Neural progenitor cell (in vitro differentiated cells): Measurements from ENCODE around the gene GCM1. TPM values are rescaled to one million over a fixed set of nuclear protein-coding genes. Genes with fewer than 3 reads are reported as not detected.

Experiments used
- DNase-seq: peaks from one replicate; pipeline ENCODE4 v3.0.0-alpha.2; 2016; ENCODE audit warnings: low spot score
- H2AFZ ChIP-seq: fragments of 200-600 bp; sonication (generic); replicated peaks from 2 replicates; pipeline ENCODE4 v1.6.1; 2016; ENCODE audit warnings: antibody characterized with exemption
- H3F3A ChIP-seq: fragments of 200-600 bp; sonication (generic); 2 replicates; pipeline ENCODE4 v1.6.1; 2016; ENCODE audit warnings: antibody characterized with exemption, low read depth
- H3K27ac ChIP-seq: fragments of 200-600 bp; sonication (generic); 2 replicates; pipeline ENCODE4 v1.5.1; 2016; ENCODE audit warnings: mild to moderate bottlenecking
- H3K27me3 ChIP-seq: fragments of 200-600 bp; sonication (generic); 2 replicates; pipeline ENCODE4 v1.6.1; 2016; ENCODE audit warnings: mild to moderate bottlenecking, moderate library complexity
- H3K36me3 ChIP-seq: fragments of 200-600 bp; sonication (generic); 2 replicates; pipeline ENCODE4 v1.5.1; 2016
- H3K4me1 ChIP-seq: fragments of 200-600 bp; sonication (generic); 2 replicates; pipeline ENCODE4 v1.6.1; 2016; ENCODE audit warnings: mixed run types
- H3K4me2 ChIP-seq: fragments of 200-600 bp; sonication (generic); 2 replicates; pipeline ENCODE4 v1.6.1; 2016
- H3K4me3 ChIP-seq: fragments of 200-600 bp; sonication (generic); 2 replicates; pipeline ENCODE4 v1.5.1; 2016
- H3K79me2 ChIP-seq: fragments of 200-600 bp; sonication (generic); 2 replicates; pipeline ENCODE4 v1.6.1; 2016; ENCODE audit warnings: low read depth
- H3K9ac ChIP-seq: fragments of 200-600 bp; sonication (generic); 2 replicates; pipeline ENCODE4 v1.6.1; 2016
- H3K9me3 ChIP-seq: fragments of 200-600 bp; sonication (generic); 2 replicates; pipeline ENCODE4 v1.5.1; 2016; ENCODE audit warnings: low read depth
- H4K20me1 ChIP-seq: fragments of 200-600 bp; sonication (generic); 2 replicates; pipeline ENCODE4 v1.6.1; 2016; ENCODE audit warnings: low read depth
- H3K27ac Mint-ChIP-seq: 3 replicates; pipeline ENCODE4 v1.8.0; 2021; ENCODE audit warnings: mixed read lengths
- H3K27me3 Mint-ChIP-seq: 2 replicates; pipeline ENCODE4 v1.8.0; 2022; ENCODE audit warnings: low read depth, mild to moderate bottlenecking, inconsistent platforms, moderate library complexity, mixed read lengths; ENCODE audit not compliant: insufficient read depth
- H3K36me3 Mint-ChIP-seq: 3 replicates; pipeline ENCODE4 v1.8.0; 2021; ENCODE audit warnings: mixed read lengths
- H3K4me1 Mint-ChIP-seq: 3 replicates; pipeline ENCODE4 v1.8.0; 2021; ENCODE audit warnings: mixed read lengths
- H3K4me3 Mint-ChIP-seq: 3 replicates; pipeline ENCODE4 v1.8.0; 2021; ENCODE audit warnings: mild to moderate bottlenecking, moderate library complexity, mixed read lengths
- H3K9me3 Mint-ChIP-seq: 3 replicates; pipeline ENCODE4 v1.8.0; 2020; ENCODE audit warnings: mixed read lengths
- EZH2 ChIP-seq: fragments of 200-600 bp; sonication (generic); IDR thresholded peaks from 2 replicates; pipeline ENCODE4 v1.6.1; 2017; ENCODE audit warnings: antibody characterized with exemption, mild to moderate bottlenecking, moderate library complexity
- EZH2phosphoT487 ChIP-seq: fragments of 200-600 bp; sonication (generic); IDR thresholded peaks from 2 replicates; pipeline ENCODE4 v1.6.1; 2017; ENCODE audit warnings: antibody characterized with exemption
- total RNA-seq: library from RNA; depleted of rRNA; stranded (reverse); fragments of >200 nt; gene quantifications from 2 replicates; pipeline ENCODE4 v1.2.3, GENCODE V29; 2015; ENCODE audit warnings: low replicate concordance
- TF ChIP-seq, protein P1 (sequence below): fragments of 200-600 bp; sonication (generic); IDR thresholded peaks from 2 replicates; pipeline ENCODE4 v1.5.1; 2017; ENCODE audit warnings: antibody characterized with exemption, mild to moderate bottlenecking

Gene GCM1
- total RNA-seq, 1 donor from 2014 or later, result not detected

GRCh38 chr6:53175027-53175426 is 26.4 kb upstream of the GCM1 start:
- H3K9me3 ChIP-seq, result no peaks in the 10 kb centered on the region
- H3K27ac Mint-ChIP-seq, result no peak overlapping the region
- H3K9me3 Mint-ChIP-seq, result peaks cover 3% of the 10 kb centered on the region
- H3K4me2 ChIP-seq, result no peak overlapping the region
- H3K4me1 ChIP-seq, result no peaks in the 10 kb centered on the region
- no peaks in the 10 kb centered on the region for H3F3A ChIP-seq
- DNase-seq, result no peak
- H3K4me3 ChIP-seq, result no peak overlapping the region
- TF ChIP-seq, protein P1, sequence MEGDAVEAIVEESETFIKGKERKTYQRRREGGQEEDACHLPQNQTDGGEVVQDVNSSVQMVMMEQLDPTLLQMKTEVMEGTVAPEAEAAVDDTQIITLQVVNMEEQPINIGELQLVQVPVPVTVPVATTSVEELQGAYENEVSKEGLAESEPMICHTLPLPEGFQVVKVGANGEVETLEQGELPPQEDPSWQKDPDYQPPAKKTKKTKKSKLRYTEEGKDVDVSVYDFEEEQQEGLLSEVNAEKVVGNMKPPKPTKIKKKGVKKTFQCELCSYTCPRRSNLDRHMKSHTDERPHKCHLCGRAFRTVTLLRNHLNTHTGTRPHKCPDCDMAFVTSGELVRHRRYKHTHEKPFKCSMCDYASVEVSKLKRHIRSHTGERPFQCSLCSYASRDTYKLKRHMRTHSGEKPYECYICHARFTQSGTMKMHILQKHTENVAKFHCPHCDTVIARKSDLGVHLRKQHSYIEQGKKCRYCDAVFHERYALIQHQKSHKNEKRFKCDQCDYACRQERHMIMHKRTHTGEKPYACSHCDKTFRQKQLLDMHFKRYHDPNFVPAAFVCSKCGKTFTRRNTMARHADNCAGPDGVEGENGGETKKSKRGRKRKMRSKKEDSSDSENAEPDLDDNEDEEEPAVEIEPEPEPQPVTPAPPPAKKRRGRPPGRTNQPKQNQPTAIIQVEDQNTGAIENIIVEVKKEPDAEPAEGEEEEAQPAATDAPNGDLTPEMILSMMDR, result no peak
- no peak for TF ChIP-seq EZH2
- no peaks in the 10 kb centered on the region for H3K27me3 ChIP-seq
- H3K27ac ChIP-seq, result no peak overlapping the region
- no peak overlapping the region for H2AFZ ChIP-seq
- H3K9ac ChIP-seq, result no peak overlapping the region
- no peaks in the 10 kb centered on the region for H3K36me3 ChIP-seq
- H3K36me3 Mint-ChIP-seq, result no peaks in the 10 kb centered on the region
- no peaks in the 10 kb centered on the region for H3K79me2 ChIP-seq
- H3K27me3 Mint-ChIP-seq, result no peaks in the 10 kb centered on the region
- no peak overlapping the region for H3K4me3 Mint-ChIP-seq
- no peaks in the 10 kb centered on the region for H4K20me1 ChIP-seq
- peaks cover 2% of the 10 kb centered on the region for H3K4me1 Mint-ChIP-seq

DNA sequence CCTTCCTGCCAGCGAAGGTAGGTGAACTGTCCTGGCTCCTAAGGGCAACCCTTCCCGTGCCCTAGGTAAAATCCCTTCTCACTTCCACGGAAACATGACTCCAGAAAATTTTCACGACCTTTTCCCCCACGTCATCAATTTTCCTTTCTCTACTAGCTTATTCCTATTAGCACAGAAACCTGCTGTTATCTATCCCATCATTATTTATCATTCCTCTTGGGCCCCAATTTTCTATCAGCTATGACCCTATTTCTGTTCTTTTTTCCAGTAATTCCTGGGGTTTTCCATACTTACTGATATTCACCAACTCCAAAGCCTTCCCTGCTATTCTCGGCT is 23.8 kb upstream of the GCM1 start:
- Mint-ChIP-seq H3K27ac (no peak overlapping the region), H3K27me3 (peaks cover 4% of the 10 kb centered on the region), H3K36me3 (peaks cover 5% of the 10 kb centered on the region), H3K4me3 (no peak overlapping the region), H3K9me3 (peaks cover 17% of the 10 kb centered on the region), H3K4me1 (peaks cover 8% of the 10 kb centered on the region)
- Histone ChIP-seq H3K4me3 (no peak overlapping the region), H3K79me2 (no peaks in the 10 kb centered on the region), H2AFZ (peak overlapping the region; percentile 7), H3K36me3 (no peaks in the 10 kb centered on the region), H3K27me3 (no peaks in the 10 kb centered on the region), H3K4me1 (no peaks in the 10 kb centered on the region), H3K27ac (no peak overlapping the region), H3K9me3 (no peaks in the 10 kb centered on the region), H3K4me2 (no peak overlapping the region), H3F3A (no peaks in the 10 kb centered on the region), H3K9ac (no peak overlapping the region), H4K20me1 (no peaks in the 10 kb centered on the region)
- TF ChIP-seq EZH2phosphoT487, result no peak
- TF ChIP-seq, protein P1, result no peak
- no peak for TF ChIP-seq EZH2
- no peak for DNase-seq

GRCh38 chr6:53171605-53172467 is 23.2 kb upstream of the GCM1 start:
- H3F3A ChIP-seq, result no peaks in the 10 kb centered on the region
- peaks cover 4% of the 10 kb centered on the region for H3K27me3 Mint-ChIP-seq
- no peaks in the 10 kb centered on the region for H3K4me1 ChIP-seq
- no peaks in the 10 kb centered on the region for H4K20me1 ChIP-seq
- no peak overlapping the region for H3K4me3 Mint-ChIP-seq
- no peak overlapping the region for H3K27ac Mint-ChIP-seq
- TF ChIP-seq EZH2phosphoT487 (no peak), EZH2 (no peak)
- TF ChIP-seq, protein P1, result peak; percentile 100
- no peaks in the 10 kb centered on the region for H3K79me2 ChIP-seq
- H3K36me3 Mint-ChIP-seq, result peaks cover 8% of the 10 kb centered on the region
- H3K9me3 ChIP-seq, result no peaks in the 10 kb centered on the region
- peaks cover 8% of the 10 kb centered on the region for H3K4me1 Mint-ChIP-seq
- H3K4me3 ChIP-seq, result no peak overlapping the region
- H3K4me2 ChIP-seq, result no peak overlapping the region
- no peak overlapping the region for H3K9ac ChIP-seq
- no peaks in the 10 kb centered on the region for H3K36me3 ChIP-seq
- H3K27ac ChIP-seq, result no peak overlapping the region
- peaks cover 20% of the 10 kb centered on the region for H3K9me3 Mint-ChIP-seq
- DNase-seq, result peak; percentile 87
- no peaks in the 10 kb centered on the region for H3K27me3 ChIP-seq
- peak overlapping the region; percentile 7 for H2AFZ ChIP-seq
